DMS 273 (cell line): ENCODE results near the gene RGS2.
A peak's percentile ranks its signal among the peaks of the same experiment; 100 is the strongest.

Source experiments
- DNase-seq: peaks from one replicate; lab custom pipeline; 2025; ENCODE audit not compliant: unreplicated experiment; lab: John Stamatoyannopoulos, UW

RGS2 gene, protein sequence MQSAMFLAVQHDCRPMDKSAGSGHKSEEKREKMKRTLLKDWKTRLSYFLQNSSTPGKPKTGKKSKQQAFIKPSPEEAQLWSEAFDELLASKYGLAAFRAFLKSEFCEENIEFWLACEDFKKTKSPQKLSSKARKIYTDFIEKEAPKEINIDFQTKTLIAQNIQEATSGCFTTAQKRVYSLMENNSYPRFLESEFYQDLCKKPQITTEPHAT

DNA sequence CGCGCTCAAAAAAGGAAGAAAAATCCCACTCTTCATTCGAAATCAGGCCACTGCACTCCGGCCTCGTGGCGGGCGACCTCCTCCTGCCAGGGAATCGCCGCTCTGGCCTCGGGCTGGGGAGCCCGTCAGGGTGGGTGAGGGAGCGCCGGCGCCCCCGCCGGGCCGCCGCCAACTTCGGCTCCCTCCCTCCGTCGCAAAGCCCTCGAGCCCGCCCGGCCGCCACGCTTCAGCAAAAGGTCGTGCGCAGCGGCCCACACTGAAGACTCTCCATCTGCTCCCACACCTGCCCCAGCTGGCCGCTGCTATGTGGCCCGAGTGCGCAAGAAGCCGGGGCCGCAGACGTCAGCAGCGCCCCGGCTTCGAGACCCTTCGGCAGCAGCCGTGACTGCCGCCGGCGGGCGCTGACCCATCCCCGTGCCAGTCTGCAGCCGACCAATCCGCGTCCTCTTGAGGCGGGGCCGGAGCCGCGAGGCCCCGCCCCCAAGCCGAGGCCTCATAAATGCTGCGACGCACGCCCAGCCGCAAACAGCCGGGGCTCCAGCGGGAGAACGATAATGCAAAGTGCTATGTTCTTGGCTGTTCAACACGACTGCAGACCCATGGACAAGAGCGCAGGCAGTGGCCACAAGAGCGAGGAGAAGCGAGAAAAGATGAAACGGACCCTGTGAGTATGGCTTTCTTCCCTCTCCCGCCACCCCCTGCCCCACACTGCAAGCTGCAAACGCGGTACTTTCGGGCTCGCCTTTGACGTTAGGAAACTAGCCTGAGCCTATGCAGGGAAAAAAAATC is at the start of gene RGS2:
TSS of gene RGS2 (plus strand) at position 522 of the 789 bp plus-strand sequence. CDS start at position 555, 33 bp downstream.
- peak; percentile 96 for DNase-seq

GRCh38 chr1:192759104-192759503 is 49.7 kb upstream of the RGS2 start:
- DNase-seq = no peak

- DNase-seq = no peak
Observed at GRCh38 chr1:192762265-192762664, 46.6 kb upstream of the RGS2 start.

GRCh38 chr1:192763243-192763642 is 45.6 kb upstream of the RGS2 start:
- DNase-seq = no peak

GRCh38 chr1:192763756-192764155 is 45.1 kb upstream of the RGS2 start:
- no peak for DNase-seq

- DNase-seq = no peak
Observed at GRCh38 chr1:192764675-192765074, 44.2 kb upstream of the RGS2 start.

- DNase-seq = peak; percentile 57
Observed at GRCh38 chr1:192766009-192766625, 42.7 kb upstream of the RGS2 start.

DNA sequence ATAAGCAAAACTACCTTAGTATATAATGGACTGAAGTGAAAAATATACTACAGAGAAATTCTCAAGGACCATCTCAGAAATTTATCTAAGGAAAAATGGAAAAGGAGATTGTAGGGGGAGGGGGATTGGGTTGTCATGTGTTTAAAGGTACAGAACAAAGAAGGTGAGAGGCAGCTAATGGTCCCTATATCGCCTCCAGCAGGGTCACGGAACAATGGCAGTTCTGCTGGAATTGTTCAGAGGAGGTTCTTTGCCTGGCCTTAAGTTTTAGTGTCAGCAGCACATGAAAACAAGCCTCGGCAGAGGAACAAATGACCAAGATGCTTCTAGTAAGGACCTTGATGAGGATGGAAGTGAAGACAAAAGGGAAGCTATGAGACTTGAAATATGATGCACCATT is 42.0 kb upstream of the RGS2 start:
- no peak for DNase-seq

DNA sequence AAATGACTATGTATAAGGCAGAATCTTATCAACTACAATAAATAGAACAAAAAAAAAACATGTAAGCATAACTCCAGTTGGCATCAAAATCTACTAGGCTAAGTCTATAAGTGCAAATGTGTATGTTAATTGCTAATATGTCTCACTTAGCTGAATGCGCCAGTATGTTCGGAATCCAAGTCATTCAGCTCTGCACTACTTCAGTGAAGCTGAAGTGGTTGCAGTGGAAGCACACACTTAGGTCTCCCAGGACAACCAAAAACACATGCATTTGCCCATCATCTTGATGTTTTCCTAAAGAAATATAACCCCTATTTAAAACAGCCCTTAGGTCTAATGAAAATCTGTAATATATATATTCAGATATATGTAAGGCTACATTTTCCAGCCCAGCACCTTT is 41.0 kb upstream of the RGS2 start:
- DNase-seq = no peak

DNA sequence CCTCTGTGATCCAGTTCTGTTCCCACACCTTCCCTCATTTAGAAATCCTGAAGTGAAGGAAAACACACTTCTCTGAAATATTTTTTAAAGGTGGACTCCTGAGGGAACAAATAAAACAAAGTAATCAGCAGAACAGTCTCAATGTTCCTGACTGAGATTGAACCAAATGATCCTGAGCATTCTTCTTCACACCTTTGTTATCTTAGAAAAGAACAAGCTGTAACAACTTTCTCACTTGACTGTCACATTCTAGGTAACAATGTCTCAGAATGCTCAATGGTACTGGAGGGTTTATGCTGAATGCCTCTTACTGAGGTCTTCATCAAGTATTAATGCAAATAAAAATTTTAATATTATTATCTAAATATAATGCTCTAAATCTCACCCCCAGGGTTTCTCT is 40.4 kb upstream of the RGS2 start:
- no peak for DNase-seq

- DNase-seq = no peak
Observed at GRCh38 chr1:192771341-192771740, 37.5 kb upstream of the RGS2 start.

DNA sequence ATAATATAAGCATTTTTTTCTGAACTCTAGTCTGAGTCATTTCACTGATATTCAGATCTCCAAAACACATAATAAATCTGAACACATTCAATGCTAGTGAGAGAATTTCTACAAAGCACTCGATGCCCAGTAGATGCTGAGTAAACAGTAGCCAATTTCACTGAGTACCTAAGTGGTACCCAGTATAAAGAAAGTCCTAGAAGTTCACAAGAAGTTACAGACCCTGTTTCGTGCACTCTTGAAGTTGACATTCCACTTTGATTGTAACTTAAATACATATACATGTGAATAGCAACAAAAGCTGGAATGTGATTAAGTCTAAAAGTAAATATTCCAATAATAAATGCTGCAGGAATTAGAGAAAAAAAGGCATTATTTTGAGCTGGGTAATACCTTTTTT is 33.2 kb upstream of the RGS2 start:
- no peak for DNase-seq

- no peak for DNase-seq
Observed at GRCh38 chr1:192776206-192776605, 32.6 kb upstream of the RGS2 start.

- DNase-seq = no peak
Observed at GRCh38 chr1:192776998-192777397, 31.8 kb upstream of the RGS2 start.

DNA sequence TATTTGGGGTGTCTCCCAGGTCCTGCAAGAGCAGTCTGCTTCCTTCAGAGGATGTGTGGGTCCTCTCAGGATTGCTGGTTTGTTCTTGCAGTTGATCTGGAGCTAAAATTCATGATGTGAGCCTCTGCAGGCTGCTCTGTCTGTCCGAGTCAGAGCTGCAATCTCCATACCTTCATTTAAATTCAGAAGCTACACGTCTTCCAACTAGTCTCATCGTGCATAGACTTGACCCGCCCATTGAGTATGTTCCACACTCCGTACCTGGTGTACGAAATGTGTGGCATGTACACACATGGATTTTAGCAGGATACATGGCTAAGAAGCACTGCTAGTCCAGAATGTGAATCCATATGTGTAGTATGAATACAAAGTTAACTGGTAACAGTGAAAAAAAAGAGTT is 25.0 kb upstream of the RGS2 start:
- no peak for DNase-seq

DNA sequence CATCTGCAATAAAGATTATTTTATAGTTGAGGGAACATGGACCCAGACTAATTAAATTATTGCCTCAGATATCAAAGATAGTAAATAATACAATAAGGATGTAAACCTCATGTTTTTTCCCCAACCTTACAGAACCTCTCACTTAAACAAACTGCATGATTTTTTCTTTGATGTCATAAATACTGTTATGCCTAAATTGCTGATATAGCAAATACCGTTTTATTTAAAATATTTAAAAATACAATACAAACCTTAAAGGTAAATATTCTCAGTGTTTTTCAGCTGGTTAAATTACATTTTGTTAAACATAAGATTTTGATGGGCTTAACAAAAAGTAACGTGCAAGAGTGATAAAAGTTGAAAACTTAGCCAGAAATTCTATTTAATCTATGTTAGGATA is 24.4 kb upstream of the RGS2 start:
- no peak for DNase-seq

- no peak for DNase-seq
Observed at GRCh38 chr1:192786576-192786975, 22.3 kb upstream of the RGS2 start.

DNA sequence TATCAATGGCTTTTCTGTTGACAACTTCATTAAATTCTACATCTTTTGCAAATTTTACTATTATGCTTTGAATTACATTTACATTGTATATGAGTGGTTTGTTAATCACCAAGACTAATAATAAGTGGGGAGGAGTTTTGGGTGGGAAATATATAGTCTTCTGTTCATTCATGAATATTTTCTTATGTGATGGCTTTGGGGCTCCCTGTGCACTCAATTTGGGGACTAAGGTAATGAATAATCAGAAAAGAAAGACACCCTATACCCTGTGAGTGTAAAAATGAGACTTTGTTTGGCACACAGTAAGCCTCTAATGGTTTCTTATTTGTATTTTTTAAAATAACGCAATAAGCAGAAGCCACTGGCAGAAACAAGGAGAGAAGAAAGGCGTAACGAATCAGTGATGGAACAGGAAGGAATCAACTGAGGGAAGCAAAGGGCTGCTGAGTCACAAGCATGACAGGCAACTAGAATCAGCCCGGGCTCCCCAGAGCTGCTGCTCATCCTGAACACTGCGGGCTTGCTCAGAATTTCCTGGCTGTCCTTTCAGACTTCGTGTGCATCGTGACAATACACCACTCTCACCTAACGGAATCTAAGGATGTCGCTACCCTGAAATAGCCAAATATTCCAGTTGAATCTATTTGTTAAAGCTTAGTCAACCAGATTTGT is 20.8 kb upstream of the RGS2 start:
- no peak for DNase-seq

GRCh38 chr1:192789871-192790270 is 19.0 kb upstream of the RGS2 start:
- DNase-seq = no peak

DNA sequence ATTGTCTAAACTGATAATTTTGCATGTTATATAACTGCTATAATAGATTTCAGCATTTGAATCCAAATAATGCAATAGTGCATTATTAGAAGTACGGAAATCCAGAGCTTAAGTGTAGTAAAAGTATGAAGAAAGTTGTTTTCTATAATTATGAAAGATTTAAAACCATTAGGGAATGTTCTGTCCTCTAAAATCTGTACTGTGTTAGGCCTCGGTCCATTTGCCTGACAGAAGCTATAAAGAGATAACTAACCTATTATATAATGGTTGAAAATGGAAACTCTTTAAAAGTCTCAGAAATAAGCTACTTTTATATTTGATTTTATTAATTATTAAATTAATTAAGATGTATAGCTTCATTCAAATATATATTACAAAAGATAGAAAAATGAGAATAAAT is 16.2 kb upstream of the RGS2 start:
- no peak for DNase-seq

DNA sequence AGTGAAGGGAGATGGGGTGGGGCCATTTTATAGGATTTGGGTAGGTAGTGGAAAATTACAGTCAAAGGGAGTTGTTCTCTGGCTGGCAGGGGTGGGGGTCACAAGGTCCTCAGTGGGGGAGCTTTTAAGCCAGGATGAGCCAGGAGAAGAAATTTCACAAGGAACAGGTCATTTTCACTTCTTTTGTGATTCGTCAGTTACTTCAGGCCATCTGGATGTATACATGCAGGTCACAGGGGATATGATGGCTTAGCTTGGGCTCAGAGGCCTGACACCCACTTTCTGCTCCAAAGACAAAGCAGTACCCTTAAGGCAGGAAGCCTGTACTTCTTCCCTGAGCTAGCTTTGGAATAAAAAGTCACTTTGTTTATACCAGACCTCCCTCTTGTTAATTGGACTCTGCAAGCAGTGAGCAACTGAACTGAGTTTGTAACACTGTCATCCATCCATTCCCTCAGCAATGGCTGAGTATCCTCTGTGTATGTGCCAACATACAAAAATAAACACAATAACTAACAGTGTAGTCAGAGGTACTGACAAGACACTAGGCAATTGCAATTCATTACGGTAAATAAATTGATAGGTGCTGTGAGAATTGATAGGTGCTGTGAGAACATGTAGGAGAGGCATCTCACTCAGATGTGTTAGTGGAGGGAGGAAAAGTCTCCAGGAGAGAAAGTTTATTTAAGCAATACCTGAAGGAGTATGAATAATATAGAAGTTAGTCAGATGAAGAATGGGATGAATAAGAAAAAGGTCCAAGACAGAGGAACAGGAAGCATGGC is 14.7 kb upstream of the RGS2 start:
- DNase-seq = no peak
